A549 (cell line): ENCODE results near the gene MRPS35. TPM values are rescaled to one million over a fixed set of nuclear protein-coding genes. Genes with fewer than 3 reads are reported as not detected.

Experiments
- ATAC-seq, 2 experiments: fragments of 200-7000 bp in 1 of 2; fragments of >200 bp in 1 of 2; cut with Nextera tagmentation in 1 of 2; cut with Tn5 transposase in 1 of 2; 3 replicates each; pipeline versions ENCODE4 v1.8.0 to v1.9.1; 2018 to 2020; ENCODE audit warnings: mild to moderate bottlenecking in 1 of 2, moderate library complexity in 1 of 2
- CTCF ChIA-PET: fragments of 300-600 bp; sonication (Branson Sonifier 250); formaldehyde crosslinking; extraction: SDS; loops from one replicate; lab custom pipeline; 2021; ENCODE audit warnings: antibody characterized with exemption, inconsistent platforms; lab: Yijun Ruan, JAX
- POLR2A ChIA-PET: fragments of 350-600 bp; formaldehyde crosslinking; extraction: SDS; loops from one replicate; lab custom pipeline; 2021; ENCODE audit warnings: antibody characterized with exemption, inconsistent platforms; lab: Yijun Ruan, JAX
- DNase-seq, 2 experiments: peaks; one replicate each; pipeline versions ENCODE4 v3.0.0 to v3.0.0-alpha.2; 2011 to 2016; ENCODE audit warnings: low read depth in 1 of 2, low spot score in 1 of 2
- FAIRE-seq: peaks from 2 replicates; lab custom pipeline; 2011; peaks lifted over from hg19 to GRCh38; lab: Jason Lieb, UNC
- H3K27ac ChIP-seq, 2 experiments: fragments of >200 bp; sonication (Bioruptor Twin); formaldehyde crosslinking; 3 replicates each; pipeline ENCODE4 v1.5.1; 2016 to 2017
- H3K4me1 ChIP-seq: fragments of >200 bp; sonication (Bioruptor Twin); formaldehyde crosslinking; 3 replicates; pipeline ENCODE4 v1.6.1; 2016
- H3K4me2 ChIP-seq: fragments of >200 bp; sonication (Bioruptor Twin); formaldehyde crosslinking; 3 replicates; pipeline ENCODE4 v1.6.1; 2016
- H3K4me3 ChIP-seq: fragments of >200 bp; sonication (Bioruptor Twin); formaldehyde crosslinking; 3 replicates; pipeline ENCODE4 v1.5.1; 2016
- H3K9me3 ChIP-seq: fragments of >200 bp; sonication (Bioruptor Twin); formaldehyde crosslinking; 3 replicates; pipeline ENCODE4 v1.6.1; 2016
- CEBPB ChIP-seq, 2 experiments: fragments of >200 bp in 1 of 2; sonication (Bioruptor Twin) in 1 of 2; formaldehyde crosslinking in 1 of 2; IDR thresholded peaks; 2 replicates each; pipeline ENCODE4 v1.6.1; 2012 to 2016
- EHF ChIP-seq: fragments of 250-450 bp; sonication (Bioruptor Pico); IDR thresholded peaks from 2 replicates; pipeline ENCODE4 v1.5.0; 2020; ENCODE audit warnings: mild to moderate bottlenecking
- EP300 ChIP-seq, 2 experiments: fragments of >200 bp; sonication (Bioruptor Twin); formaldehyde crosslinking; IDR thresholded peaks; 2 replicates in 1 of 2; 3 replicates in 1 of 2; pipeline ENCODE4 v1.6.1; 2016 to 2017
- FOSL2 ChIP-seq, 2 experiments: fragments of 450-650 bp in 1 of 2; fragments of >200 bp in 1 of 2; sonication (Bioruptor Twin) in 1 of 2; formaldehyde crosslinking; IDR thresholded peaks; 2 replicates each; pipeline versions ENCODE4 v1.5.0 to v1.6.1; 2016 to 2020; ENCODE audit warnings: mild to moderate bottlenecking in 1 of 2, moderate library complexity in 1 of 2
- FOXS1 ChIP-seq: fragments of 250-450 bp; sonication (Bioruptor Pico); IDR thresholded peaks from 2 replicates; pipeline ENCODE4 v1.5.0; 2020; ENCODE audit warnings: mild to moderate bottlenecking, moderate library complexity
- GATA3 ChIP-seq: IDR thresholded peaks from 2 replicates; pipeline ENCODE4 v1.6.1; 2012; ENCODE audit warnings: borderline replicate concordance
- HDAC2 ChIP-seq: fragments of 200-600 bp; sonication (generic); IDR thresholded peaks from 2 replicates; pipeline ENCODE4 v1.6.1; 2016
- HEYL ChIP-seq: fragments of 250-450 bp; sonication (Bioruptor Pico); IDR thresholded peaks from 2 replicates; pipeline ENCODE4 v1.8.0; 2021; ENCODE audit warnings: mild to moderate bottlenecking, moderate library complexity
- HOXA7 ChIP-seq: fragments of 250-450 bp; sonication (Bioruptor Pico); IDR thresholded peaks from 2 replicates; pipeline ENCODE4 v1.5.0; 2020; ENCODE audit warnings: mild to moderate bottlenecking, moderate library complexity
- MAFK ChIP-seq: fragments of 450-650 bp; IDR thresholded peaks from 2 replicates; pipeline ENCODE4 v1.6.1; 2014; ENCODE audit not compliant: partially characterized antibody
- NPAS2 ChIP-seq: fragments of 250-450 bp; sonication (Bioruptor Pico); IDR thresholded peaks from 2 replicates; pipeline ENCODE4 v1.8.0; 2022; ENCODE audit warnings: mild to moderate bottlenecking, moderate library complexity, borderline replicate concordance
- PBX3 ChIP-seq: IDR thresholded peaks from 2 replicates; pipeline ENCODE4 v1.6.1; 2012
- PHF8 ChIP-seq: fragments of 200-600 bp; sonication (generic); IDR thresholded peaks from 2 replicates; pipeline ENCODE4 v1.6.1; 2016; ENCODE audit warnings: low read depth, mild to moderate bottlenecking, antibody characterized with exemption, moderate library complexity, borderline replicate concordance
- POLR2A ChIP-seq: IDR thresholded peaks from 2 replicates; pipeline ENCODE4 v1.6.1; 2012; ENCODE audit warnings: mild to moderate bottlenecking, low read length
- POLR2AphosphoS2 ChIP-seq: conservative IDR thresholded peaks from 2 replicates; pipeline ENCODE4 v1.6.1; 2012; ENCODE audit warnings: low read length, improper control_type of control experiment, inconsistent platforms
- RCOR1 ChIP-seq: fragments of 150-350 bp; IDR thresholded peaks from 2 replicates; pipeline ENCODE4 v1.6.1; 2014; ENCODE audit warnings: antibody characterized with exemption, low read length, low read depth
- RNF2 ChIP-seq: fragments of 200-600 bp; sonication (generic); IDR thresholded peaks from 2 replicates; pipeline ENCODE4 v1.6.1; 2016; ENCODE audit warnings: low read depth, mild to moderate bottlenecking, antibody characterized with exemption, moderate library complexity, borderline replicate concordance
- ZC3H11A ChIP-seq: fragments of 450-650 bp; IDR thresholded peaks from 2 replicates; pipeline ENCODE4 v1.6.1; 2014; ENCODE audit warnings: antibody characterized with exemption, mild to moderate bottlenecking
- ZFP36 ChIP-seq: fragments of 450-650 bp; IDR thresholded peaks from 2 replicates; pipeline ENCODE4 v1.6.1; 2014; ENCODE audit warnings: borderline replicate concordance; ENCODE audit not compliant: partially characterized antibody
- ZNF302 ChIP-seq: fragments of 250-450 bp; sonication (Bioruptor Pico); IDR thresholded peaks from 2 replicates; pipeline ENCODE4 v1.9.0; 2021; ENCODE audit warnings: inconsistent platforms, mild to moderate bottlenecking, moderate library complexity
- ZSCAN20 ChIP-seq: fragments of 250-450 bp; sonication (Bioruptor Pico); IDR thresholded peaks from 2 replicates; pipeline ENCODE4 v1.8.0; 2022; ENCODE audit warnings: mild to moderate bottlenecking, moderate library complexity
- WGBS: methylation state at CpG from one replicate; pipeline ENCODE4 v1.1.6; 2017; ENCODE audit errors: missing lambda C conversion rate; 5-methylcytosine and 5-hydroxymethylcytosine counted together
- polyA plus RNA-seq, 4 experiments: library from polyadenylated mRNA; depleted of rRNA in 3 of 4; stranded (reverse); fragments of >200 nt; fragmentation: RNase III in 1 of 4; extraction: RNeasy Plus Mini Kit Qiagen cat#74134 plus additional on column Dnase treatment in 1 of 4; gene quantifications; 2 replicates in 3 of 4; 3 replicates in 1 of 4; pipeline ENCODE4 v1.2.3, GENCODE V29; 2011 to 2017

Gene MRPS35
- polyA plus RNA-seq, 2 of the 4 experiments (the other 2 are of a cell fraction): 104 to 186 TPM

- Histone ChIP-seq H3K4me3 (no peak overlapping the region), H3K4me2 (no peak overlapping the region), H3K27ac (no peak overlapping the region), H3K9me3 (no peaks in the 10 kb centered on the region), H3K4me1 (no peaks in the 10 kb centered on the region)
- TF ChIP-seq CEBPB (IDR thresholded peaks at IDR 0.05): no peak
- TF ChIP-seq MAFK: no peak
- TF ChIP-seq ZFP36: no peak
- FAIRE-seq (no peak), ATAC-seq (no peak), DNase-seq (no peak)
- WGBS: 95% methylated on average over 7 of the region's 7 CpGs
- CTCF ChIA-PET: interaction anchor here (1.1 to 5.8 kb wide), 2 partner anchors 25 to 63 kb away, joined by 3 to 31 read pairs; no protein-coding TSS in a partner anchor
- POLR2A ChIA-PET: interaction anchor here (0.8 kb wide), 1 partner anchor 16 kb away, joined by 3 read pairs; no protein-coding TSS in a partner anchor
Observed at GRCh38 chr12:27796128-27796527, 85.5 kb downstream of the MRPS35 start.

GRCh38 chr12:27797301-27798025 lies 86.8 kb downstream of the MRPS35 start:
- FAIRE-seq (no peak), DNase-seq (no peak), ATAC-seq (no peak)
- POLR2A ChIA-PET: no interaction called here
- CTCF ChIA-PET: interaction anchor here (0.6 to 5.8 kb wide), 4 partner anchors 10 to 138 kb away, joined by 3 to 31 read pairs (median 4); no protein-coding TSS in a partner anchor
- Histone ChIP-seq H3K27ac (no peak overlapping the region), H3K4me1 (no peaks in the 10 kb centered on the region)
- 94% methylated on average over 24 of the region's 24 CpGs for WGBS
- no peak for TF ChIP-seq RNF2
- TF ChIP-seq POLR2A: no peak
- TF ChIP-seq, all 56 proteins: peak for 0
- Histone ChIP-seq H3K9me3 (no peaks in the 10 kb centered on the region), H3K4me3 (no peak overlapping the region), H3K4me2 (no peak overlapping the region)

GRCh38 chr12:27800819-27801218 lies 90.2 kb downstream of the MRPS35 start:
- Histone ChIP-seq H3K4me2 (no peak overlapping the region), H3K27ac (no peak overlapping the region), H3K9me3 (no peaks in the 10 kb centered on the region), H3K4me3 (no peak overlapping the region), H3K4me1 (no peaks in the 10 kb centered on the region)
- no peak for FAIRE-seq
- TF ChIP-seq ZC3H11A (no peak), FOXS1 (CRISPR knock-in tag) (no peak), HOXA7 (CRISPR knock-in tag) (no peak), MAFK (no peak), PHF8 (no peak), ZSCAN20 (CRISPR knock-in tag) (no peak), HEYL (no peak), ZNF302 (CRISPR knock-in tag) (no peak), NPAS2 (CRISPR knock-in tag) (no peak), POLR2A (no peak), HDAC2 (no peak), RCOR1 (no peak), GATA3 (no peak), FOSL2 (IDR thresholded peaks at IDR 0.05) (no peak), FOSL2 (CRISPR knock-in tag; IDR thresholded peaks at IDR 0.05) (no peak), EP300 (IDR thresholded peaks at IDR 0.05) (no peak), EHF (CRISPR knock-in tag) (no peak), PBX3 (no peak), ZFP36 (no peak), POLR2AphosphoS2 (no peak)
- WGBS: 92% methylated on average over 3 of the region's 3 CpGs
- no peak for ATAC-seq
- CTCF ChIA-PET: interaction anchor here (1.2 to 1.6 kb wide), 2 partner anchors 10 to 13 kb away, joined by 3 to 4 read pairs; no protein-coding TSS in a partner anchor
- POLR2A ChIA-PET: no interaction called here
- DNase-seq: no peak
